Measurements from ENCODE around the gene PDZK1IP1.

PDZK1IP1 gene

DNA sequence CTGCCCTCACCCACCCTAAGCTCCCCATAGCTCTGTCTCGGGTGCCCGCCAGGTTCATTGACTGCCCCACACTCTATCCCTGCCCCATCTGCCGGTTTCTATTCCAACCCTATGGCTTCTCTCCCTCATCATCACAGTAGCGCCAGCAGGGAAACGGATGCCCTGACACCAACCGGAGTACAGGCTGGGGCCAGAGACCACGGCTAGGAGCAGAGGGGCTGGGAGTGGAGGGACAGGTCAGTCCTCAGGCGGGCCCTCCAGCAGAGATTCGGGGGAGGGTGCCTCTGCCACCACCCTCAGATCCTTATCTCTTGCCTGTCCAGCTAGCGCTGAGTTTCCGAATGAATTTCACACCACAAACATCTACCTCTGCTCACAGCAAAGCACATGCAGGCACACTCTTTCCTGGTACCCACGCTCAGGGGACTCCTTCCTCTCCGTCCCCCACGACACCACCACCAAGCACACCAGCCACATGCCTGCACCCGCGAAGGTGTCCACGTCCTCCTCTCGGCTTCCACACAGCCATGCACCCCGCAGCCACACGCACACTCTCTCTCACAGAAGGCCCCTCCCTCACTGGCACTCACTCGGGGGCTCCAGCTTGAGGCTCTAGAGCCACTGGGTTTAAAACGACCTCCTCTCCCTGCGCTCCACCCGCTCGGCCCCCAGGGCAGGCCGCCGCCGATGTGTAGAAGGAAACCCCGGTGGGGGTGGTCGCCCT lies 35.0 kb upstream of the PDZK1IP1 start:
- H3K27ac ChIP-seq (replicated peaks): no peak overlapping the region
- H3K4me3 ChIP-seq (replicated peaks; ENCODE audit: insufficient read depth, low read length): no peak overlapping the region
- TF ChIP-seq, protein P1, sequence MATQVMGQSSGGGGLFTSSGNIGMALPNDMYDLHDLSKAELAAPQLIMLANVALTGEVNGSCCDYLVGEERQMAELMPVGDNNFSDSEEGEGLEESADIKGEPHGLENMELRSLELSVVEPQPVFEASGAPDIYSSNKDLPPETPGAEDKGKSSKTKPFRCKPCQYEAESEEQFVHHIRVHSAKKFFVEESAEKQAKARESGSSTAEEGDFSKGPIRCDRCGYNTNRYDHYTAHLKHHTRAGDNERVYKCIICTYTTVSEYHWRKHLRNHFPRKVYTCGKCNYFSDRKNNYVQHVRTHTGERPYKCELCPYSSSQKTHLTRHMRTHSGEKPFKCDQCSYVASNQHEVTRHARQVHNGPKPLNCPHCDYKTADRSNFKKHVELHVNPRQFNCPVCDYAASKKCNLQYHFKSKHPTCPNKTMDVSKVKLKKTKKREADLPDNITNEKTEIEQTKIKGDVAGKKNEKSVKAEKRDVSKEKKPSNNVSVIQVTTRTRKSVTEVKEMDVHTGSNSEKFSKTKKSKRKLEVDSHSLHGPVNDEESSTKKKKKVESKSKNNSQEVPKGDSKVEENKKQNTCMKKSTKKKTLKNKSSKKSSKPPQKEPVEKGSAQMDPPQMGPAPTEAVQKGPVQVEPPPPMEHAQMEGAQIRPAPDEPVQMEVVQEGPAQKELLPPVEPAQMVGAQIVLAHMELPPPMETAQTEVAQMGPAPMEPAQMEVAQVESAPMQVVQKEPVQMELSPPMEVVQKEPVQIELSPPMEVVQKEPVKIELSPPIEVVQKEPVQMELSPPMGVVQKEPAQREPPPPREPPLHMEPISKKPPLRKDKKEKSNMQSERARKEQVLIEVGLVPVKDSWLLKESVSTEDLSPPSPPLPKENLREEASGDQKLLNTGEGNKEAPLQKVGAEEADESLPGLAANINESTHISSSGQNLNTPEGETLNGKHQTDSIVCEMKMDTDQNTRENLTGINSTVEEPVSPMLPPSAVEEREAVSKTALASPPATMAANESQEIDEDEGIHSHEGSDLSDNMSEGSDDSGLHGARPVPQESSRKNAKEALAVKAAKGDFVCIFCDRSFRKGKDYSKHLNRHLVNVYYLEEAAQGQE (IDR thresholded peaks at IDR 0.05; ENCODE audit: insufficient replicate concordance, low read depth): no peak
- no peak for TF ChIP-seq POLR2AphosphoS5 (IDR thresholded peaks at IDR 0.05; ENCODE audit: low read depth)
- no peak for TF ChIP-seq SPI1 (IDR thresholded peaks at IDR 0.05; ENCODE audit: borderline replicate concordance, low read depth)
- TF ChIP-seq, protein P2, sequence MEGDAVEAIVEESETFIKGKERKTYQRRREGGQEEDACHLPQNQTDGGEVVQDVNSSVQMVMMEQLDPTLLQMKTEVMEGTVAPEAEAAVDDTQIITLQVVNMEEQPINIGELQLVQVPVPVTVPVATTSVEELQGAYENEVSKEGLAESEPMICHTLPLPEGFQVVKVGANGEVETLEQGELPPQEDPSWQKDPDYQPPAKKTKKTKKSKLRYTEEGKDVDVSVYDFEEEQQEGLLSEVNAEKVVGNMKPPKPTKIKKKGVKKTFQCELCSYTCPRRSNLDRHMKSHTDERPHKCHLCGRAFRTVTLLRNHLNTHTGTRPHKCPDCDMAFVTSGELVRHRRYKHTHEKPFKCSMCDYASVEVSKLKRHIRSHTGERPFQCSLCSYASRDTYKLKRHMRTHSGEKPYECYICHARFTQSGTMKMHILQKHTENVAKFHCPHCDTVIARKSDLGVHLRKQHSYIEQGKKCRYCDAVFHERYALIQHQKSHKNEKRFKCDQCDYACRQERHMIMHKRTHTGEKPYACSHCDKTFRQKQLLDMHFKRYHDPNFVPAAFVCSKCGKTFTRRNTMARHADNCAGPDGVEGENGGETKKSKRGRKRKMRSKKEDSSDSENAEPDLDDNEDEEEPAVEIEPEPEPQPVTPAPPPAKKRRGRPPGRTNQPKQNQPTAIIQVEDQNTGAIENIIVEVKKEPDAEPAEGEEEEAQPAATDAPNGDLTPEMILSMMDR (IDR thresholded peaks at IDR 0.05; ENCODE audit: insufficient read depth, low read length): no peak
- no peak for TF ChIP-seq GABPA (IDR thresholded peaks at IDR 0.05; ENCODE audit: low read depth)
- no peak for DNase-seq (ENCODE audit: low read depth in 1 of 2, low spot score in 1 of 2)
- H3K27me3 ChIP-seq (ENCODE audit: insufficient read depth, poor library complexity, severe bottlenecking): peaks cover 60% of the 10 kb centered on the region

DNA sequence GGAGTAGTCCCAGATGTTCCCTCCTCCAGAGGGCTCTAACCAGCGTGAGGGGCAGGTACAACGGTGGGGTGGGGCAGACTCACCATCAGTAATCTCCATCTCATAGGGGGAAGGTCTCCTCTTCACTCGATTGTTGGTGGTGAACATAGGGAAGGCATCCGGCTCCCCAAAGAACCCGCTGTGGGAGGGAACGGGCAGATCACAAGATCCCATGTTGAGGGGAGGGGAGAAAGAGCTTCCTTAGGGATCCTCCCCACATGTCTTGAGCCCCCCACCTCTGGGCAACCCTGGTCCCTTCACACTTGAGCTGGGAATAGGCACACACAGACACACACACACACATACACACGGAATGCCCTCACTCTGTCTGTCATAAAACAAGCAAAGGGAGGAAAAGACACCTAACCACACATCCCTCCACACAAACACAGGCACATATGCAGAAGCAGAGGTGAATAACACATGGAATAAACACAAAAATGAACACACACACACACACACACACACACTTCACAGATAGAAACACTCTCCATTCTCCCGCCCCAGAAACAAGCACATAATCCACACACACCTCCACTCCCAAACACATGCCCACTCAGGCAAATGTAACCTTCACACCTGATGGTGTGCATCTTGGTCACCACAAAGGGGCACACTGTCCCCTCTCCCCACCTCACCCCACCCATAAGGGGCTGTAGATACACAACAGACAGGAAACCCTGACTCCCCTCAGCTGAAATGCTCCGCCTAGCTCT lies 34.3 kb upstream of the PDZK1IP1 start:
- peaks cover 53% of the 10 kb centered on the region for H3K27me3 ChIP-seq (ENCODE audit: insufficient read depth, poor library complexity, severe bottlenecking)

More for the DNA sequence above, 34.3 kb upstream of the PDZK1IP1 start:
- Histone ChIP-seq H3K4me3 (replicated peaks; ENCODE audit: insufficient read depth, low read length) (no peak overlapping the region), H3K27ac (replicated peaks) (no peak overlapping the region)
- DNase-seq (ENCODE audit: low read depth in 1 of 2, low spot score in 1 of 2): no peak
- TF ChIP-seq, protein P1 (IDR thresholded peaks at IDR 0.05; ENCODE audit: insufficient replicate concordance, low read depth): no peak
- TF ChIP-seq, protein P2 (IDR thresholded peaks at IDR 0.05; ENCODE audit: insufficient read depth, low read length): no peak
- TF ChIP-seq GABPA (IDR thresholded peaks at IDR 0.05; ENCODE audit: low read depth) (no peak), POLR2AphosphoS5 (IDR thresholded peaks at IDR 0.05; ENCODE audit: low read depth) (no peak), SPI1 (IDR thresholded peaks at IDR 0.05; ENCODE audit: borderline replicate concordance, low read depth) (no peak)
